Parathyroid adenoma (tissue), 2 donors: ENCODE data around the gene VRK3.

ENCODE experiments used
- H2AFZ ChIP-seq: fragments of 300-600 bp; sonication (generic); one replicate; pipeline ENCODE4 v1.7.0; 2017; ENCODE audit warnings: antibody characterized with exemption, mild to moderate bottlenecking
- H3K27ac ChIP-seq: fragments of 300-600 bp; sonication (generic); one replicate; pipeline ENCODE4 v1.7.0; 2017
- H3K27me3 ChIP-seq: fragments of 300-600 bp; sonication (generic); one replicate; pipeline ENCODE4 v1.7.0; 2017; ENCODE audit warnings: low read length; ENCODE audit not compliant: control insufficient read depth, insufficient read depth
- H3K36me3 ChIP-seq: fragments of 300-600 bp; sonication (generic); one replicate; pipeline ENCODE4 v1.7.0; 2017; ENCODE audit warnings: low read length; ENCODE audit not compliant: control insufficient read depth, insufficient read depth
- H3K4me1 ChIP-seq: fragments of 300-600 bp; sonication (generic); one replicate; pipeline ENCODE4 v1.7.0; 2017; ENCODE audit warnings: control low read depth
- H3K4me2 ChIP-seq: fragments of 300-600 bp; sonication (generic); one replicate; pipeline ENCODE4 v1.7.0; 2017; ENCODE audit warnings: low read length
- H3K4me3 ChIP-seq: fragments of 300-600 bp; sonication (generic); one replicate; pipeline ENCODE4 v1.7.0; 2017; ENCODE audit warnings: low read depth, low read length
- H3K79me2 ChIP-seq: fragments of 300-600 bp; sonication (generic); one replicate; pipeline ENCODE4 v1.7.0; 2017; ENCODE audit warnings: control low read depth
- H3K9ac ChIP-seq: fragments of 300-600 bp; sonication (generic); one replicate; pipeline ENCODE4 v1.7.0; 2017; ENCODE audit warnings: mild to moderate bottlenecking
- H3K9me3 ChIP-seq: fragments of 300-600 bp; sonication (generic); one replicate; pipeline ENCODE4 v1.7.0; 2017; ENCODE audit warnings: low read length; ENCODE audit not compliant: control insufficient read depth
- TF ChIP-seq, protein P1 (sequence below): fragments of 300-600 bp; sonication (generic); IDR thresholded peaks from one replicate; pipeline ENCODE4 v1.7.0; 2017; ENCODE audit warnings: antibody characterized with exemption, mild to moderate bottlenecking
- donor health status: primary hyperparathyroidism.

Gene VRK3

DNA sequence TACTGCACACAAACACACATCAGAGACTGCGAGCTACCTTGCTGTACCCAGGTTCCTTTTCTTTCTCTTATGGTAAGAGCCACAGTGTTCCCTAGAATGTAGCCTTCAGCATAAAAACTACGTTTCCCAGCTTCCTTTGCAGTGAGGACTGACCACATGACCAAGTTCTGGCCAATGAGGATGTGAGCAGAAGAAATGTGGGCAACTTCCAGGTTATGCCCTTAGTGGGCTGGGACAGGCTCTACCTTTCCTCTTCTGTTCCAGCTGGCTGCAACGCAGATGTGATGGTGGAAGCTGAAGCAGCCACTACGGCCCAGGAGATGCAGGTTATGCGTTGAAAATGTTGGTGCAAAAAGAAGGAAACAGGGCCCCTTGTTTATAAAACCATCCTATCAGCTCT, 27.5 kb downstream of the VRK3 start:
- TF ChIP-seq, protein P1, sequence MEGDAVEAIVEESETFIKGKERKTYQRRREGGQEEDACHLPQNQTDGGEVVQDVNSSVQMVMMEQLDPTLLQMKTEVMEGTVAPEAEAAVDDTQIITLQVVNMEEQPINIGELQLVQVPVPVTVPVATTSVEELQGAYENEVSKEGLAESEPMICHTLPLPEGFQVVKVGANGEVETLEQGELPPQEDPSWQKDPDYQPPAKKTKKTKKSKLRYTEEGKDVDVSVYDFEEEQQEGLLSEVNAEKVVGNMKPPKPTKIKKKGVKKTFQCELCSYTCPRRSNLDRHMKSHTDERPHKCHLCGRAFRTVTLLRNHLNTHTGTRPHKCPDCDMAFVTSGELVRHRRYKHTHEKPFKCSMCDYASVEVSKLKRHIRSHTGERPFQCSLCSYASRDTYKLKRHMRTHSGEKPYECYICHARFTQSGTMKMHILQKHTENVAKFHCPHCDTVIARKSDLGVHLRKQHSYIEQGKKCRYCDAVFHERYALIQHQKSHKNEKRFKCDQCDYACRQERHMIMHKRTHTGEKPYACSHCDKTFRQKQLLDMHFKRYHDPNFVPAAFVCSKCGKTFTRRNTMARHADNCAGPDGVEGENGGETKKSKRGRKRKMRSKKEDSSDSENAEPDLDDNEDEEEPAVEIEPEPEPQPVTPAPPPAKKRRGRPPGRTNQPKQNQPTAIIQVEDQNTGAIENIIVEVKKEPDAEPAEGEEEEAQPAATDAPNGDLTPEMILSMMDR: no peak
- Histone ChIP-seq H3K4me1 (no peaks in the 10 kb centered on the region), H3K9me3 (no peaks in the 10 kb centered on the region), H3K27me3 (no peaks in the 10 kb centered on the region), H2AFZ (no peak overlapping the region), H3K4me3 (no peak overlapping the region), H3K36me3 (no peaks in the 10 kb centered on the region), H3K79me2 (no peaks in the 10 kb centered on the region), H3K4me2 (no peak overlapping the region), H3K9ac (no peak overlapping the region), H3K27ac (no peak overlapping the region)

DNA sequence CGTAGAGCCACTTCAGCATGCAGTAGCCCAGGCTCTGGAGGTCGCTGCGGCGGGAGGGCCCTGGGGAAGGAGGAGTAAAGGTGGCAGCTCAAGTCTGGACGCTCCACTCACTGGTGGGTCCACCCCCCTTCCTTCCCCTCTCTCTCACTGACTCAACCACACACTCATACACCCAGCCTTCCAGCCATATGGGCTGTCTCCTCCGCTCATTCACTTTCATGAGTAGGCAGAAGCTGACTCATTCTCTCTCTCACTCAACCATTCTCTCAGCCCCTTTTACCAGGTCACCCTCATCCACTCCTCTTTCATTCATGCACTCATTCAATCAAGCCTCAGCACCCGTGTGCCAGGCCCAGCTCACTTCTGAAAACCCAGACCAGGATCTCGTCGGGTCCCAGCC, 36.7 kb downstream of the VRK3 start:
- no peaks in the 10 kb centered on the region for H3K9me3 ChIP-seq
- no peaks in the 10 kb centered on the region for H3K4me1 ChIP-seq
- H2AFZ ChIP-seq: no peak overlapping the region
- H3K4me2 ChIP-seq: no peak overlapping the region
- H3K9ac ChIP-seq: no peak overlapping the region
- no peaks in the 10 kb centered on the region for H3K27me3 ChIP-seq
- TF ChIP-seq, protein P1: no peak
- no peaks in the 10 kb centered on the region for H3K79me2 ChIP-seq
- no peaks in the 10 kb centered on the region for H3K36me3 ChIP-seq
- no peak overlapping the region for H3K4me3 ChIP-seq
- H3K27ac ChIP-seq: no peak overlapping the region

DNA sequence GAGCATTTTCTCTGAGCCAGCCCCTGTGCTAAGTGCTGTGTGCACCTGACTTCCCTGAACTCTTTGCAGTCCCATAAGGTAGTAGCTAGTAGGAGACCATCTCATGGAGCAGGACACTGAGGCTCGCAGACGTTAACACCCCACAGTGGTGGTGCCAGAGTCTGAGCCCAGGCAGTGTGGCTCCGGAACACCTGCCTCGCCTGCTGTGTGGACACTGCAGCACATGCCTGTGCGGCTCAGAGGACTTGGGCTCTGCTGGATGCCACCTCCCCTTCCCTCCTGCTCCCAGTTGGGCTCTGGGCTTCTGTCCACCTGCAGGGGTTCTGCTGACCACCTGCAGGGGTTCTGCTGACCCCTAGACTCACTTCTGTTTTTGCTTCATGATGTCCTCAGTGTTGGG, 37.2 kb downstream of the VRK3 start:
- no peak overlapping the region for H3K4me2 ChIP-seq
- H3K27ac ChIP-seq: no peak overlapping the region
- H2AFZ ChIP-seq: no peak overlapping the region
- no peaks in the 10 kb centered on the region for H3K79me2 ChIP-seq
- H3K9me3 ChIP-seq: no peaks in the 10 kb centered on the region
- no peak overlapping the region for H3K4me3 ChIP-seq
- no peak overlapping the region for H3K9ac ChIP-seq
- TF ChIP-seq, protein P1: no peak
- H3K27me3 ChIP-seq: no peaks in the 10 kb centered on the region
- H3K4me1 ChIP-seq: no peaks in the 10 kb centered on the region
- no peaks in the 10 kb centered on the region for H3K36me3 ChIP-seq

DNA sequence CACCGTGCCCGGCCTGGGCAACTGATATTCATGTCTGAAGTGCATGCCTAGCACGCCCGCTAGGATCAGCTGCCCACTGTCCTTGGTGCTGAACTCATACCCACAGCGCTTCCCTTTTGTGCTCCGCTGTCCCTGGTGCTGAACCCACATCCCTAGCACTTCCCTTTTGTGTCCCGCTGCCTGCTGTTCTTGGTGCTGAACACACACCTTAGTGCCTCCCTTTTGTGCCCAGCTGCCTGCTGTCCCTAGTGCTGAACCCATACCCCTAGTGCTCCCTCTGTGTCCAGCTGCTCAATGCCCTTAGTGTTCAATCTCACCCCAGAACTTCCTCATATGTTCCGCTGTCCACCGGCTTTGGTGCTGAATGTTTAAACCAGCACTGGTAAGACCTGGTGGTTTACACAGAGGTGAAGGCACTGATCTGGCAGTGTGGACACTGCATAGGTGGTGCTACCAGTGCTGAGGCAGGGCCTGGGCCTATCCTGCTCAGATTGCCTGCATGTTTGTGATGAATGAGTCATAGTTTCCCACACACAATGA, 37.9 kb downstream of the VRK3 start:
- H3K27ac ChIP-seq: no peak overlapping the region
- no peaks in the 10 kb centered on the region for H3K27me3 ChIP-seq
- no peak overlapping the region for H2AFZ ChIP-seq
- H3K9me3 ChIP-seq: no peaks in the 10 kb centered on the region
- H3K36me3 ChIP-seq: no peaks in the 10 kb centered on the region
- TF ChIP-seq, protein P1: no peak
- H3K4me1 ChIP-seq: no peaks in the 10 kb centered on the region
- no peak overlapping the region for H3K9ac ChIP-seq
- H3K4me3 ChIP-seq: no peak overlapping the region
- H3K79me2 ChIP-seq: no peaks in the 10 kb centered on the region
- no peak overlapping the region for H3K4me2 ChIP-seq

DNA sequence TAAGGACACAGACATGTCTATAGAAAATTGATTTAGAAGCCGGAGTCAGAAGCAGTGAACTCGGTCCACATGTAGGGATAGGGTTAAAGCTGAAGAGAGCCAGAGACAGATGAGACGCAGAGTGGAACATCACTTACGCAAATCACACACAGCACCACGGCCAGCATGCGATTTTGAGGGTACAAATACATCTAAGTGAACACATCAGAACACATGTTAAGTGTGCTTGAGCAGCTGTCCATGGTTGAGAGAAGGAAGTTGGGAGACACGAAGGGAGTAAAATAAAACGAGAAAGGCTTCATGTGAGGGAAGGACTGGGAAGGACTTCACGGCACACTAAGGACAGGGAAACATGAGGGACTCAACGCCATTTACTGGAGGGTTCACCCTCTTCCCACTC, 38.8 kb downstream of the VRK3 start:
- no peak overlapping the region for H3K4me2 ChIP-seq
- H3K27ac ChIP-seq: no peak overlapping the region
- no peaks in the 10 kb centered on the region for H3K9me3 ChIP-seq
- H2AFZ ChIP-seq: no peak overlapping the region
- no peaks in the 10 kb centered on the region for H3K36me3 ChIP-seq
- H3K9ac ChIP-seq: no peak overlapping the region
- TF ChIP-seq, protein P1: no peak
- no peaks in the 10 kb centered on the region for H3K79me2 ChIP-seq
- no peaks in the 10 kb centered on the region for H3K4me1 ChIP-seq
- no peaks in the 10 kb centered on the region for H3K27me3 ChIP-seq
- H3K4me3 ChIP-seq: no peak overlapping the region
